Embryonic facial prominence (tissue), 1 donor: ENCODE results near the gene ZBTB2.
A peak's percentile ranks its signal among the peaks of the same experiment; 100 is the strongest.
"Not testable (repeated sequence)": the region's sequence is repeated elsewhere in the genome, so short reads cannot be mapped to it uniquely, and the experiment has no call there.

Source experiments
- DNase-seq: peaks from one replicate; pipeline ENCODE4 v3.0.0-alpha.2; 2016; ENCODE audit errors: extremely low spot score

ZBTB2 gene

GRCh38 chr6:151335930-151336329 lies 55.4 kb downstream of the ZBTB2 start:
- DNase-seq = no peak

- DNase-seq = peak; percentile 32
Observed at GRCh38 chr6:151330130-151330696, 61.1 kb downstream of the ZBTB2 start.

DNA sequence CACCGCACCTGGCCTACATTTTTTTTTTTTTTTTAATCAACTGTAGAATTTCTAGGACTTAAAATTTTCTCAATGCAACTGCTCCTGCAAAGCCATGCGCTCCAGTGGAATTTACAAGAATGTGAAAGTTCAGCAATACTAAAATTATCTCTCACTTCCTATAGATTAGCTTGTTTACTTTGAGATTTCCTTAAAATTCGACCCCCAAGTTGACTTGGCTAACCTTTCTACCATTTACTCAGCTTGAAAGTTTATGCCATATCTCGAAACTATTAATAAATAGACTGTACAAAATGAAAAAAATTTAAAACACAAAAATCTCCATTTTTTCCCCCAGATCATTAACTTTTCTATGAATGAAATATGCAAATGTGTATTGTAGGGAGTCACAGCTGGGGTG lies 64.3 kb downstream of the ZBTB2 start:
- DNase-seq = no peak

DNA sequence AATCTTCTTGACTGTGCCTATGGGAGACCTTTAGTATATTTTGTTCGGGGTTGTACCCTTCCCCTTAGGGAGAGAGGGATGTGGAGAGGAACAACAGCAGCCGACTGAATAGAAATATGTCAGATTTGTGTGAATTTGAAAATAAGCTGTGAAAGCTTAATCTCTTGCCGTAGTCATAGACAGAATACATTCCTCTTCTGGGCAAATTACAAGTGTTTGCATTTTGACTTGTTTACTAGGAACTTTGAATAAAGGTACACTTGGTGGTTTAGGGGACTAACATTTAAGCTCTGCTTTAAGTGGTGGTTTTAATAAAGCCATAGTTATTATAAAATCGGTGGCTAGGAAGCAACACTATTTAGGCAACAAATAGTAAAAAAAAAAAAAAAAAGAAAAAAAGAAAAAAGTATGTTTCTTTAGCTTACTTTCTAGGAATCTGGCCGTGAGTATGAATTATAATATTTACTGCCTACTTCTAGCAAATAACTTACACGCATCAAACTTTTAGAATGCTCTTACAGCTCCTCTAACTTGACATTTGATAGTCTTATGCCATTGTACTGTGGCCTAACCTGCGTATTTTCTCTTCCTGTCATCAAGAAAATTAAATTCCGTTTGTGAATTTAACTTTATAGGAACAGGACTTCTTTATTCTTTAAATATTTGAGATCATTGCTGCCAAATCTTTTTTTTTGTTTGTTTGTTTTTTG lies 65.1 kb downstream of the ZBTB2 start:
- DNase-seq = no peak

- no peak for DNase-seq
Observed at GRCh38 chr6:151325075-151326050, 66.0 kb downstream of the ZBTB2 start.

DNA sequence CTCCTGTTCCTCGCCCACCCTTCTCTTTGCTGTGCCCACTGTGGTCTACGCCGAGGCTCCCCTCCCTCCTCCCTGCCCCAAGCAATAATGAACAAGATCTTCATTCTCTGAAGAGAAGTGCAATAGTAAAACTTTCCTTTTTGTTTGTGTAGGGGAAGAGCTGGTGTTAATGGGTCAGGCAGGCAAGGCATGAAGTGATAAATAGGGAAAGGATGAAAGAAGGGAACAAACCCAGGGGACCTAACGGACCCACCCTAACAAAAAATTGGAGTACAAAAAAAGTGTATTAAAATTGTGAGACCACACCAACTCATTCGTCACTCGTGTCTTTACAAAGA lies 66.9 kb downstream of the ZBTB2 start:
- DNase-seq = no peak

DNA sequence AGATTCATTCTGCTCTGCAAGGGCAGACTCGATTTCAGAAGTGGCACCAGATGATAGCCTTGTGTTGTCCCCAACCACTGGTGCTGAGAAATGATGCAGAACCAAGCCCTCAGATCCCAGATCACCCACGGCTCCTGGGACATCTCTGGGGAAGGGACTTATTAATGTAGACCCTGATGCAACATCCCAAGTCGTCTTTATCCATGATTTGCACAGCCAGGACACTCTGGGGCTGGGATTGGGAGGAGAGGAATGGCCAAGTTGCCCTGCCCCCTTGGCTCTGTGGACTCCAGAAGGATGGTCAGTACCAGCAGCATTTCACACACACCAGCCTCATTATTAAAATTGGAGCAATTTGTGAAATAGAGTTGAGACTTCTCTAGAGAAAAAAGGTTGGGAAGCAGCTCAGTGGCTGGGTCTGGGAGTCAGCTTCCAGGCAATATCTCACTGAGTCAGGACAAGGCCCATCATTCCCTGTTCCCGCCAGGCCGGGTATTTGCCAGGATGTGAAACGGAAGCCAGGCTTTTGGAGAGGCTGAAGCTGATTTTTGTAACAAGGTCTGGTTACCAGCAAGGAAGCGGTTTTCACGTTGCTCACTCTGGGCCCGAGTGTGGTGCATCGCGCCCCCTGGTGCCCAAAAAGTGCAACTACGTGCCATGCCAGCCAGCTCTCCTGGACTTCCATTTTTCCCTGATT lies 67.4 kb downstream of the ZBTB2 start:
- DNase-seq = peak; percentile 79

DNA sequence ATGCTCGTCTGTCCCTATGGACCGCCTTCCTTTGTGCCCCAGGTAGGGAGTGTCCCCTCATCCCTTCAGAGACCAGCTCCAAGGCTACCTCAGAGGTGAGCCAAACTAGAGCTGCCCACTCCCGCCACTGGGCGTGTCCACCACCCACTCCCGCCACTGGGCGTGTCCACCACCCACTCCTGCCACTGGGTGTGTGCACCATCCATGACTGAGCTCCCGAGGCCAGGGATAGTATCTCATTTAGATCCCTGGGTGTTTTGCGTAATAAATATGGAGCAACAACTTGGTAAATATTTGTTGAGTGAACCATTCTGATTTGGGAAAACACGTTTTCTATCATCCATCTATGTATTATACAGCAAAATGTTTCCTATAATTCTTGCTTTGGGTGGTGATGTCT lies 68.8 kb downstream of the ZBTB2 start:
- DNase-seq = no peak

DNA sequence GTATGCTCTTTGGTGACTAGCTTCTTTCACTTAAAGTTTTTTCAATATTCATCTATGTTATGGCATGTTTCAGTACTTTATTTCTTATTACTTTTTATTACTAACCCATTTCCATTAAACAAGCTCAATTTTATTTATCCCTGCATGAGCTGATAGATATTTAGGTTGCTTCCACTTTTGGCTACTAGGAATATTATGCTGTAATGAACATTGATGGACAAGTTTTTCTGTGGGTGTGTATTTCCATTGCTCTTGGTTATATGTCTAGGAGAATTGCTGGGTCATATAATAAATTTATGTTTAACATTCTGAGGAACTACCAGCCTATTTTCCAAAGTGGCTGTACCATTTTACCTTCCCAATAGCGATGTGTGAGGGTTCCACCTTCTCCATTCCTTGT lies 69.9 kb downstream of the ZBTB2 start:
- DNase-seq = no peak

GRCh38 chr6:151320140-151320539 lies 71.2 kb downstream of the ZBTB2 start:
- DNase-seq = no peak

DNA sequence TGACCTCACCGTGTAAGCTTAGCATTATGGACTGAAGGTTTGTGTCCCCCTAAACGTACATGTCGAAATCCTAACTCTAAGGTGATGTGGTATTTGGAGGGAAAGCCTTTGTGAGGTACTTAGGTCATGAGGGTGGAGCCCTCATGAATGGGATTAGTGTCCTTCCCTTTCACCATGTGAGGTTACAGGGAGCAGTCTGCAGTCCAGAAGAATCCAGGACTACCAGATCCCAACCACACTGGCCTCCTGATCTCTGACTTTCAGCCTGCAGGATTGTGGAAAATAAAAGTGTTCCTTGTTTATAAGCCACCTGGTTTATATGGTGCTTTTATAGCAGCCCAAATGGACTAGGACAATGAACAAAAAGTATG lies 73.4 kb downstream of the ZBTB2 start:
- DNase-seq = no peak

DNA sequence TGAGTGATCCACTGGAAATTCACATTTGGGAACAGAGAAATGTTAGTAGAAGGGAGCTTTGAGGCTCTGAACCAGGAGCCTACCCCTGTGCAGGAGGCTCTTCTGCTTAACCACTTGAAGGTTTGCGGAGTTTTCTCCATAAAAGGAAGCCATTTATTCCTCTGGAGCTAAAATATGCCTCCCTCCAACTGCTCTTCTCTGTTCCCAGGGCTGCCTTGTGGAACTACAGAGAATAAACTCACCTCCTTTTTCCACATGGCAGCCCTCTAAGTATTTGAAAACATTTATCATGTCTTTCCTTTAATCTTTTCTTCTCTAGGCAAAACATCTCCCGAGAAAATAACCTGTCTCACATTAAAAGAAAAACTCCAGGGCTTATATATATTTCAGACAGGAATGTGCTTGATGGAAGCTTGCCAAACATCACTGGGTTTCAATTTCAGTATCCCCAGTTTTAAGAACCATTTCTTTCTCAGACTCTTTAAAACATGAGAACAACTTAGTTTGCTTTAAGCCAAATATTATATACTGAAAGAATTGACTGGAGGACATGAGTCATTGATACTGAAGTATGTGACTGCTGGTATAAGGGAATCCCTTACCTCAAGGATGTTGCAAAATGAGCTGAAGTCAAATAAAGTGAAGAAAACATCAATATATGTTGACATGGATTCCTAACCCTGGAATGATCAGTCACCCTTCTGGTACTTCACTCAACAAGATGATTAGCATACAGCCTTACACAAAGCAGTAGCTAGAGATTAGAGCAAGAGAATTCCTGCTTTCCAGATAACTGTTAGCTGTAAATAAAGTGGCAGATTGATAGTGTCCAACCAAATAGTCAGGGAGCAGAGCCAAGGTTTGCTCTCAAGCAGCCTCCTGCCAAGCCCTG lies 74.0 kb downstream of the ZBTB2 start:
- DNase-seq = peak; percentile 60

DNA sequence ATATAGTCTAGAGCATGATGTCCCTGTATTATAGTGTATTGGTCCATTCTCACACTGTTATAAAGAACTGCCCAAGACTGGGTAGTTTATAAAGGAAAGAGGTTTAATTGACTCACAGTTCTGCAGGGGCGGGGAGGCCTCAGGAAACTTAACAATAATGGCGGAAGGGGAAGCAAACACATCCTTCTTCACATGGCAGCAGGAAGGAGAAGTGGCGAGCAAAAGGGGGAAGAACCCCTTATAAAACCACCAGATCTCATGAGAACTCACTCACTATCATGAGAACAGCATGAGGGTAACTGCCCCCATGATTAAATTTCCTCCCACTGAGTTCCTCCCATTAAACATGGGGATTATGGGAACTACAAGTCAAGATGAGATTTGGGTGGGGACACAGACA lies 75.7 kb downstream of the ZBTB2 start:
- DNase-seq = not testable (repeated sequence)
